Adrenal gland (tissue), 12 donors: ENCODE results near the gene MUC6. TPM values are rescaled to one million over a fixed set of nuclear protein-coding genes. Genes with fewer than 3 reads are reported as not detected.

Experiments used
- DNase-seq, 7 donors: peaks; one replicate each; pipeline ENCODE4 v3.0.0-alpha.2; 2019 to 2020
- H3K27ac ChIP-seq, 5 donors: fragments of 200-600 bp; sonication (generic) in 4 of 5; 1 replicate in 3 of 5; 2 replicates in 2 of 5; pipeline versions ENCODE4 v1.5.1 to v1.8.0; 2016 to 2020; ENCODE audit warnings: mild to moderate bottlenecking in 1 of 5
- H3K27me3 ChIP-seq: fragments of 200-600 bp; 2 replicates; pipeline ENCODE4 v1.8.0; 2021
- H3K36me3 ChIP-seq, 2 donors: fragments of 200-600 bp; replicated peaks in 1 of 2; 1 replicate in 1 of 2; 2 replicates in 1 of 2; pipeline versions ENCODE4 v1.5.1 to v1.8.0; 2018 to 2022
- H3K4me1 ChIP-seq, 2 donors: fragments of 200-600 bp; replicated peaks in 1 of 2; 1 replicate in 1 of 2; 2 replicates in 1 of 2; pipeline versions ENCODE4 v1.5.1 to v1.8.0; 2018 to 2021
- H3K4me3 ChIP-seq, 4 donors: fragments of 200-600 bp; sonication (generic) in 3 of 4; one replicate each; pipeline ENCODE4 v1.5.1; 2016 to 2018
- H3K9me3 ChIP-seq, 3 donors: fragments of 200-600 bp; sonication (generic) in 1 of 3; replicated peaks in 1 of 3; 1 replicate in 2 of 3; 2 replicates in 1 of 3; pipeline versions ENCODE4 v1.5.1 to v1.8.0; 2016 to 2021
- CTCF ChIP-seq, 6 experiments: fragments of 450-650 bp in 4 of 6; fragments of 200-600 bp in 2 of 6; sonication (generic) in 1 of 6; IDR thresholded peaks; 1 replicate in 5 of 6; 2 replicates in 1 of 6; pipeline versions ENCODE4 v1.5.1 to v1.8.0; 2016 to 2021; ENCODE audit warnings: antibody characterized with exemption in 6 of 6, mild to moderate bottlenecking in 2 of 6, moderate library complexity in 1 of 6
- POLR2A ChIP-seq, 2 donors: fragments of 450-650 bp; IDR thresholded peaks; one replicate each; pipeline ENCODE4 v1.6.1; 2017; ENCODE audit warnings: antibody characterized with exemption in 2 of 2, mild to moderate bottlenecking in 2 of 2, moderate library complexity in 1 of 2
- WGBS, 4 donors: extraction: QIAGEN DNeasy Blood & Tissue Kit in 2 of 4; methylation state at CpG; one replicate each; pipeline versions ENCODE4 v1.1.5 to v1.1.7; 2013 to 2017; 5-methylcytosine and 5-hydroxymethylcytosine counted together
- intact Hi-C, 2 donors: fragments of 100-400 bp; cut with DNase I; formaldehyde crosslinking; loops; one replicate each; pipeline versions ENCODE4 v1.14.1 to v1.15.0; 2022 to 2023
- polyA plus RNA-seq, 3 donors: library from polyadenylated mRNA; stranded (reverse); fragments of 200-250 nt in 2 of 3; fragments of 350-450 nt in 1 of 3; fragmentation: Illumina TruSeq in 1 of 3; extraction: RNeasy Lipid Tissue Mini Kit (QIAGEN cat#74804) in 1 of 3; gene quantifications; one replicate each; pipeline ENCODE4 v1.2.3, GENCODE V29; 2013 to 2014
- total RNA-seq, 9 donors: library from RNA; depleted of rRNA in 4 of 9; stranded (reverse); fragments of >200 nt in 4 of 9; fragments of 120-200 nt in 1 of 9; fragmentation: NEBNext Ultra II Directional in 1 of 9; extraction: Animal tissue kit (Norgen Biotek cat#: 25700) in 1 of 9; gene quantifications; one replicate each; pipeline versions ENCODE4 v1.1.0 to v1.2.4, GENCODE V29; 2013 to 2023
- donor health status: healthy with polysubstance abuse.
- donor health status: Bipolar disorder and iron deficiency.
- donor health status: DM: yes; HTN: yes; CAD: no.
- donor health status: DM: no; HTN: no; CAD: no.
- donor health status: DM: no; HTN: no; CAD: no.
- donor health status: DM: yes; HTN: yes; CAD: no.

The MUC6 gene
- total and polyA plus RNA-seq, 12 donors = under 0.01 to 0.72 (median 0.04) TPM; not detected in 7

GRCh38 chr11:963852-964251, 72.7 kb downstream of the MUC6 start:
- Histone ChIP-seq H3K9me3 (no peaks in the 10 kb centered on the region), H3K27me3 (no peaks in the 10 kb centered on the region), H3K36me3 (peaks cover 0 to 22% of the 10 kb centered on the region in 2 donors), H3K4me1 (peaks cover 0 to 12% of the 10 kb centered on the region in 2 donors), H3K4me3 (no peak overlapping the region), H3K27ac (no peak overlapping the region)
- no peak for DNase-seq
- intact Hi-C loops = no loop called here
- 88 to 96% (median 94%) methylated on average over 5 to 7 of the region's 7 CpGs for WGBS, 4 donors
- TF ChIP-seq CTCF (IDR thresholded peaks at IDR 0.05) (no peak), POLR2A (IDR thresholded peaks at IDR 0.05) (no peak)

Other genes with a start within 250 kb of the MUC6 start
- 1 to 10 TPM in 3 of 9 donors, under 1 TPM in 2, not detected in 4; 0.42 to 4.9 (median 1.9) TPM for gene CEND1, start 246.6 kb downstream of the MUC6 start, total RNA-seq
- 10 to 100 TPM in 1 of 3 donors, 1 to 10 TPM in 2; 1.6 to 14.5 (median 4.2) TPM for gene CEND1, start 246.6 kb downstream of the MUC6 start, polyA plus RNA-seq
- gene SLC25A22, start 238.4 kb downstream of the MUC6 start, total RNA-seq = 10 to 100 TPM in 7 of 9 donors, 1 to 10 TPM in 2; 8.2 to 41.3 (median 16.5) TPM
- gene SLC25A22, start 238.4 kb downstream of the MUC6 start, polyA plus RNA-seq = 10 to 100 TPM in 2 of 3 donors, 1 to 10 TPM in 1; 7.7 to 18.8 (median 14.0) TPM
- gene PIDD1, start 231.5 kb downstream of the MUC6 start, total RNA-seq = 10 to 100 TPM in 4 of 9 donors, 1 to 10 TPM in 5; 3.5 to 28.8 (median 9.8) TPM
- 100 to 1,000 TPM in 1 of 3 donors, 10 to 100 TPM in 1, under 1 TPM in 1; 0.93 to 110 (median 51.7) TPM for gene PIDD1, start 231.5 kb downstream of the MUC6 start, polyA plus RNA-seq
- gene RPLP2, start 226.8 kb downstream of the MUC6 start, total RNA-seq = 1,000 to 10,000 TPM in 5 of 9 donors, 100 to 1,000 TPM in 4; 190 to 2,046 (median 1,036) TPM
- gene RPLP2, start 226.8 kb downstream of the MUC6 start, polyA plus RNA-seq = 1,000 to 10,000 TPM in 2 of 3 donors, 100 to 1,000 TPM in 1; 496 to 2,473 (median 1,460) TPM
- 100 to 1,000 TPM in 4 of 9 donors, 10 to 100 TPM in 5; 24.1 to 311 (median 89.4) TPM for gene PNPLA2, start 217.8 kb downstream of the MUC6 start, total RNA-seq
- gene PNPLA2, start 217.8 kb downstream of the MUC6 start, polyA plus RNA-seq = 100 to 1,000 TPM in 2 of 3 donors, 10 to 100 TPM in 1; 46.2 to 403 (median 162) TPM
- 10 to 100 TPM in 7 of 9 donors, 1 to 10 TPM in 2; 5.9 to 22.6 (median 14.2) TPM for gene CRACR2B, start 208.8 kb downstream of the MUC6 start, total RNA-seq
- 10 to 100 TPM in 2 of 3 donors, 1 to 10 TPM in 1; 1.0 to 91.3 (median 39.3) TPM for gene CRACR2B, start 208.8 kb downstream of the MUC6 start, polyA plus RNA-seq
- 100 to 1,000 TPM; 182 to 387 (median 326) TPM for gene CD151, start 203.8 kb downstream of the MUC6 start, total RNA-seq
- gene CD151, start 203.8 kb downstream of the MUC6 start, polyA plus RNA-seq = 100 to 1,000 TPM; 111 to 268 (median 246) TPM
- 100 to 1,000 TPM in 5 of 9 donors, 10 to 100 TPM in 4; 26.2 to 206 (median 121) TPM for gene POLR2L, start 194.2 kb downstream of the MUC6 start, total RNA-seq
- 100 to 1,000 TPM in 1 of 3 donors, 10 to 100 TPM in 2; 43.3 to 163 (median 96.5) TPM for gene POLR2L, start 194.2 kb downstream of the MUC6 start, polyA plus RNA-seq
- gene TSPAN4, start 193.9 kb downstream of the MUC6 start, total RNA-seq = 100 to 1,000 TPM in 2 of 9 donors, 10 to 100 TPM in 7; 19.4 to 207 (median 71.8) TPM
- 10 to 100 TPM in 2 of 3 donors, 1 to 10 TPM in 1; 5.2 to 50.4 (median 41.2) TPM for gene TSPAN4, start 193.9 kb downstream of the MUC6 start, polyA plus RNA-seq
- gene CHID1, start 125.9 kb downstream of the MUC6 start, total RNA-seq = 100 to 1,000 TPM in 5 of 9 donors, 10 to 100 TPM in 4; 46.0 to 220 (median 100) TPM
- gene CHID1, start 125.9 kb downstream of the MUC6 start, polyA plus RNA-seq = 10 to 100 TPM; 39.2 to 60.1 (median 56.3) TPM
- 100 to 1,000 TPM in 3 of 9 donors, 10 to 100 TPM in 6; 15.3 to 115 (median 74.8) TPM for gene AP2A2, start 110.8 kb downstream of the MUC6 start, total RNA-seq
- gene AP2A2, start 110.8 kb downstream of the MUC6 start, polyA plus RNA-seq = 10 to 100 TPM; 28.6 to 98.5 (median 71.4) TPM
- gene MUC2, start 38.2 kb upstream of the MUC6 start, total RNA-seq = under 1 TPM in 4 of 9 donors, not detected in 5; 0.04 to 0.31 (median 0.20) TPM
- gene MUC2, start 38.2 kb upstream of the MUC6 start, polyA plus RNA-seq = under 1 TPM in 1 of 3 donors, not detected in 2; under 0.01 TPM
- under 1 TPM in 2 of 9 donors, not detected in 7; under 0.01 TPM for gene MUC5AC, start 121.2 kb upstream of the MUC6 start, total RNA-seq
- under 1 TPM in 1 of 3 donors, not detected in 2; under 0.01 TPM for gene MUC5AC, start 121.2 kb upstream of the MUC6 start, polyA plus RNA-seq
- under 1 TPM in 4 of 9 donors, not detected in 5; 0.11 to 0.95 (median 0.82) TPM for gene MUC5B, start 186.3 kb upstream of the MUC6 start, total RNA-seq
- gene MUC5B, start 186.3 kb upstream of the MUC6 start, polyA plus RNA-seq = under 1 TPM in 1 of 3 donors, not detected in 2; under 0.01 TPM